Uterus (tissue), 2 donors: ENCODE results near the gene NATD1.

ENCODE experiments used
- CTCF ChIP-seq, 4 experiments: fragments of 200-600 bp in 2 of 4; fragments of 450-650 bp in 2 of 4; sonication (generic) in 2 of 4; IDR thresholded peaks; one replicate each; pipeline ENCODE4 v1.5.1; 2016 to 2019; ENCODE audit warnings: antibody characterized with exemption in 4 of 4, mild to moderate bottlenecking in 2 of 4, moderate library complexity in 1 of 4
- POLR2A ChIP-seq, 2 donors: fragments of 450-650 bp; IDR thresholded peaks; one replicate each; pipeline ENCODE4 v1.6.1; 2016; ENCODE audit warnings: antibody characterized with exemption in 2 of 2, mild to moderate bottlenecking in 1 of 2, moderate library complexity in 1 of 2

- TF ChIP-seq CTCF (IDR thresholded peaks at IDR 0.05): no peak
- TF ChIP-seq POLR2A (IDR thresholded peaks at IDR 0.05): no peak
These were observed 26.0 kb upstream of the NATD1 start for GRCh38 chr17:21279198-21279535.
